Ectodermal cell (in vitro differentiated cells): ENCODE data around the gene ESR1.

Source experiments
- H3K27ac ChIP-seq: 2 replicates; pipeline ENCODE4 v1.7.0; 2013; ENCODE audit warnings: mild to moderate bottlenecking, low read depth, low read length; ENCODE audit not compliant: insufficient read depth, poor library complexity, severe bottlenecking
- H3K27me3 ChIP-seq: 2 replicates; pipeline ENCODE4 v1.7.0; 2013; ENCODE audit warnings: mild to moderate bottlenecking, low read length; ENCODE audit not compliant: insufficient read depth, control insufficient read depth, poor library complexity, severe bottlenecking
- H3K36me3 ChIP-seq: one replicate; pipeline ENCODE4 v1.7.0; 2013; ENCODE audit warnings: low read length; ENCODE audit not compliant: control insufficient read depth, insufficient read depth
- H3K4me1 ChIP-seq: one replicate; pipeline ENCODE4 v1.7.0; 2013; ENCODE audit warnings: low read length; ENCODE audit not compliant: control insufficient read depth, insufficient read depth
- H3K4me3 ChIP-seq: 2 replicates; pipeline ENCODE4 v1.7.0; 2013; ENCODE audit warnings: low read depth, low read length, control low read depth; ENCODE audit not compliant: insufficient read depth
- H3K9me3 ChIP-seq: 2 replicates; pipeline ENCODE4 v1.7.0; 2013; ENCODE audit warnings: mild to moderate bottlenecking, low read length, moderate library complexity; ENCODE audit not compliant: control insufficient read depth
- WGBS, 2 experiments: methylation state at CpG; one replicate each; pipeline ENCODE4 v1.1.7; 2013; ENCODE audit warnings: missing lambda C conversion rate in 2 of 2; 5-methylcytosine and 5-hydroxymethylcytosine counted together

The ESR1 gene

GRCh38 chr6:151914484-151914883 is 107.0 kb downstream of the ESR1 start:
- no peaks in the 10 kb centered on the region for H3K9me3 ChIP-seq
- H3K4me3 ChIP-seq: no peak overlapping the region
- WGBS, 2 experiments: 90 to 100% methylated on average over 2 to 3 of the region's 4 CpGs
- H3K27ac ChIP-seq: no peak overlapping the region
- no peaks in the 10 kb centered on the region for H3K4me1 ChIP-seq
- H3K27me3 ChIP-seq: no peaks in the 10 kb centered on the region
- no peaks in the 10 kb centered on the region for H3K36me3 ChIP-seq

GRCh38 chr6:151916075-151916474 is 108.6 kb downstream of the ESR1 start:
- H3K9me3 ChIP-seq: no peaks in the 10 kb centered on the region
- H3K4me1 ChIP-seq: no peaks in the 10 kb centered on the region
- no peaks in the 10 kb centered on the region for H3K36me3 ChIP-seq
- H3K4me3 ChIP-seq: no peak overlapping the region
- WGBS, 2 experiments: 93% methylated on average over 2 to 3 of the region's 3 CpGs
- no peaks in the 10 kb centered on the region for H3K27me3 ChIP-seq
- H3K27ac ChIP-seq: no peak overlapping the region

- Histone ChIP-seq H3K4me1 (no peaks in the 10 kb centered on the region), H3K27me3 (no peaks in the 10 kb centered on the region), H3K27ac (no peak overlapping the region), H3K36me3 (no peaks in the 10 kb centered on the region), H3K4me3 (no peak overlapping the region), H3K9me3 (no peaks in the 10 kb centered on the region)
- 89 to 98% methylated on average over 3 of the region's 3 CpGs for WGBS, 2 experiments
Observed at GRCh38 chr6:151916680-151917164, 109.2 kb downstream of the ESR1 start.

GRCh38 chr6:151917531-151918329 is 110.2 kb downstream of the ESR1 start:
- no peak overlapping the region for H3K27ac ChIP-seq
- no peak overlapping the region for H3K4me3 ChIP-seq
- H3K36me3 ChIP-seq: no peaks in the 10 kb centered on the region
- no peaks in the 10 kb centered on the region for H3K27me3 ChIP-seq
- H3K4me1 ChIP-seq: no peaks in the 10 kb centered on the region
- no peaks in the 10 kb centered on the region for H3K9me3 ChIP-seq
- 94 to 98% methylated on average over 4 of the region's 6 CpGs for WGBS, 2 experiments

DNA sequence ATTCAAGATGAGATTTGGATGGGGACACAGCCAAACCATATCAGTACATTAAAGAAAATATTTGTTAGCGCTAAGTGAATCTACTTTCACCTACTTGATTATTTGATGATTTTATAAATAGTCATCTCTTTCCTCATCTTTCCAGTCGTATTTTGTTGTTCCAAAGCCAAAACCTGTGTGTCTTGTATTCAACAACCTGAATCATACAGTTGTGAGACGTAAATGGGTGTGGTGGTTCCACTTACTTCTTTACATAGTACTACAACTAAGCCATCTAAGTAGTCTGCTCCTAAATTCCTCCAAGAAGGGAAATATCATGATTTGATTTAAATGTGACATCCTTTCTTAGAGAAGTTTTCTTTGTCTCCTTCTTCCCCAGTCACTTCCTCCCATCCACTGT is 132.8 kb downstream of the ESR1 start:
- no peak overlapping the region for H3K4me3 ChIP-seq
- no peak overlapping the region for H3K27ac ChIP-seq
- no peaks in the 10 kb centered on the region for H3K36me3 ChIP-seq
- WGBS, 2 experiments: 94 to 100% methylated on average over 2 of the region's 3 CpGs
- H3K27me3 ChIP-seq: no peaks in the 10 kb centered on the region
- peaks cover 3% of the 10 kb centered on the region for H3K9me3 ChIP-seq
- no peaks in the 10 kb centered on the region for H3K4me1 ChIP-seq

GRCh38 chr6:151948002-151948743 is 140.7 kb downstream of the ESR1 start:
- WGBS, 2 experiments: 74 to 83% methylated on average over 2 of the region's 3 CpGs
- Histone ChIP-seq H3K9me3 (no peaks in the 10 kb centered on the region), H3K27me3 (no peaks in the 10 kb centered on the region), H3K4me3 (no peak overlapping the region), H3K4me1 (no peaks in the 10 kb centered on the region), H3K27ac (no peak overlapping the region), H3K36me3 (no peaks in the 10 kb centered on the region)

DNA sequence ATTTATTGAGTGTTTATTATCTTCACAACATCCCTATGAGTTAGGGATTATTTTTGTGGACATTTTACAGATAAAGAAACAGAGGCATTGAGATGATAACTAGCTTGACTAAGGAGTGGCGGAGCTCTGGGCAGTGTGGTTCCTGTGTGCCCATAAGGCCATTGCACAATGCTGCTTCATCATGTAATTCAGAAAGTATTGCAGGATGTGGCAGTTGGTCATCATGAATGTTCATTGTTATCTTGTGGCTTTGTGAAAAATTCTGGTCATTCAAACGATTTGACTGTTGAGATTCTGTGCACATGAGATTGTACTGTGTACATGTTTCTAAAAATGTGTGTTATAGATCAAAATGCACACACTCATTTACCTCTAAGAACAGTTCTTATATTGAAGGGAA is 150.8 kb downstream of the ESR1 start:
- 90 to 95% methylated on average over 2 of the region's 2 CpGs for WGBS, 2 experiments
- H3K36me3 ChIP-seq: no peaks in the 10 kb centered on the region
- H3K4me1 ChIP-seq: no peaks in the 10 kb centered on the region
- no peak overlapping the region for H3K4me3 ChIP-seq
- H3K27me3 ChIP-seq: no peaks in the 10 kb centered on the region
- no peak overlapping the region for H3K27ac ChIP-seq
- H3K9me3 ChIP-seq: no peaks in the 10 kb centered on the region

GRCh38 chr6:151959086-151959485 is 151.6 kb downstream of the ESR1 start:
- no peak overlapping the region for H3K4me3 ChIP-seq
- H3K4me1 ChIP-seq: no peaks in the 10 kb centered on the region
- no peaks in the 10 kb centered on the region for H3K9me3 ChIP-seq
- 85 to 90% methylated on average over 3 of the region's 3 CpGs for WGBS, 2 experiments
- H3K27me3 ChIP-seq: no peaks in the 10 kb centered on the region
- H3K27ac ChIP-seq: no peak overlapping the region
- H3K36me3 ChIP-seq: no peaks in the 10 kb centered on the region

- no peak overlapping the region for H3K27ac ChIP-seq
- no peaks in the 10 kb centered on the region for H3K4me1 ChIP-seq
- no peaks in the 10 kb centered on the region for H3K27me3 ChIP-seq
- H3K36me3 ChIP-seq: no peaks in the 10 kb centered on the region
- H3K9me3 ChIP-seq: no peaks in the 10 kb centered on the region
- H3K4me3 ChIP-seq: no peak overlapping the region
- WGBS, 2 experiments: 75 to 78% methylated on average over 5 of the region's 5 CpGs
Observed at GRCh38 chr6:151961809-151962208, 154.3 kb downstream of the ESR1 start.

GRCh38 chr6:151962246-151962846 is 154.9 kb downstream of the ESR1 start:
- Histone ChIP-seq H3K9me3 (no peaks in the 10 kb centered on the region), H3K27ac (no peak overlapping the region), H3K4me1 (no peaks in the 10 kb centered on the region), H3K27me3 (no peaks in the 10 kb centered on the region), H3K36me3 (no peaks in the 10 kb centered on the region), H3K4me3 (no peak overlapping the region)
- WGBS, 2 experiments: 95 to 97% methylated on average over 5 of the region's 5 CpGs
